Right renal cortex interstitium (tissue), 3 donors: ENCODE measurements around the gene ENTHD1. TPM values are rescaled to one million over a fixed set of nuclear protein-coding genes. Genes with fewer than 3 reads are reported as not detected.

ENCODE experiments used
- DNase-seq, 3 donors: peaks; one replicate each; pipeline ENCODE4 v3.0.0-alpha.2; 2013; ENCODE audit warnings: low read depth in 3 of 3, low spot score in 2 of 3
- polyA plus RNA-seq, 3 donors: library from polyadenylated mRNA; unstranded; fragments of 120-200 nt; gene quantifications; one replicate each; pipeline ENCODE4 v1.2.1, GENCODE V29; 2013; ENCODE audit not compliant: insufficient read length in 3 of 3

The ENTHD1 gene
- polyA plus RNA-seq, 3 donors: not detected

DNA sequence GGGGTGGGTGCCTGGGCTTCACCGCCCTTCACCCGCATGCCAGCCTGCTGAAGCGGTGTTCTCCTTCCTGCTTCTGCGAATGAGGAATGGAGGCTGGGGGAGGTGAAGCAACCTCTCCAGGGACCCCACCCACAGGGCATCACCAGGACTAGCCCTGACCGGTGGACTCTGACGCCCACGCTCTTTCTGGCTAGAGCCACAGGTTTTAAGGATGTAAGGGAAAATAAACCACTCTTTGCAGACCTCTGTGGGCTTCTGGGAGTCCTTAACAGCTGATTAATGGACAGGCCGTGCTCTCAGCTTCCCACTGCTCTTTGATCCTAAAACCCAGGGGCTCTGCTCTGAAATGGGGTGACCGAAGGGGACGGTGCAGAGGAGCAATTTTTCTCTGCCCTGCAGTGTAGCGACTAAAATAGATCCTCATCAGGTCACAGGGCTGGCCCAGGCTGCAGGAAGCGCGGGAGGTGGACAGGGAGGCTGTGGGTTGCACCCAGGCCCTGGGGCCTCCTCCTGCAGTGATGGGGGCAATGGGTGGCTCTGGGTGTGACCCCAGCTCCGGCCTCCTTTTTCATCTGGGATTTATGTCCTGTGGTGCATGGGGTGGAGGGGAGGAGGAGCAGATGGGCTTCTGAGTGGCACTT, 195.7 kb downstream of the ENTHD1 start:
- DNase-seq: no peak

GRCh38 chr22:39693943-39694500, 199.5 kb downstream of the ENTHD1 start:
- DNase-seq: no peak

Other genes starting within 250 kb of the ENTHD1 start
- 1 to 10 TPM; 1.3 to 1.7 (median 1.4) TPM for gene GRAP2, start 7.3 kb upstream of the ENTHD1 start, polyA plus RNA-seq
- gene TMA7B, start 66.6 kb upstream of the ENTHD1 start, polyA plus RNA-seq: under 1 TPM; 0.18 to 0.30 (median 0.21) TPM
- gene FAM83F, start 101.2 kb upstream of the ENTHD1 start, polyA plus RNA-seq: 1 to 10 TPM; 1.6 to 2.2 (median 1.6) TPM